Coronary artery (tissue), 2 donors: ENCODE measurements around the gene CDC42BPA.

Source experiments
- DNase-seq: peaks from one replicate; pipeline ENCODE4 v3.0.0-alpha.2; 2017; ENCODE audit warnings: low spot score
- H3K27ac ChIP-seq, 2 donors: fragments of 200-600 bp; sonication (generic); one replicate each; pipeline ENCODE4 v1.5.1; 2016 to 2019
- H3K4me3 ChIP-seq: fragments of 200-600 bp; sonication (generic); 2 replicates; pipeline ENCODE4 v1.5.1; 2016; ENCODE audit warnings: mild to moderate bottlenecking, moderate library complexity
- TF ChIP-seq, protein P1 (sequence below): fragments of 200-600 bp; sonication (generic); IDR thresholded peaks from one replicate; pipeline ENCODE4 v1.5.1; 2019; ENCODE audit warnings: antibody characterized with exemption

The CDC42BPA gene

GRCh38 chr1:226974544-226975258 lies 343.6 kb downstream of the CDC42BPA start:
- Histone ChIP-seq H3K27ac (peak overlapping the region; percentile 87 to 92), H3K4me3 (peak overlapping the region; percentile 52)
- TF ChIP-seq, protein P1, sequence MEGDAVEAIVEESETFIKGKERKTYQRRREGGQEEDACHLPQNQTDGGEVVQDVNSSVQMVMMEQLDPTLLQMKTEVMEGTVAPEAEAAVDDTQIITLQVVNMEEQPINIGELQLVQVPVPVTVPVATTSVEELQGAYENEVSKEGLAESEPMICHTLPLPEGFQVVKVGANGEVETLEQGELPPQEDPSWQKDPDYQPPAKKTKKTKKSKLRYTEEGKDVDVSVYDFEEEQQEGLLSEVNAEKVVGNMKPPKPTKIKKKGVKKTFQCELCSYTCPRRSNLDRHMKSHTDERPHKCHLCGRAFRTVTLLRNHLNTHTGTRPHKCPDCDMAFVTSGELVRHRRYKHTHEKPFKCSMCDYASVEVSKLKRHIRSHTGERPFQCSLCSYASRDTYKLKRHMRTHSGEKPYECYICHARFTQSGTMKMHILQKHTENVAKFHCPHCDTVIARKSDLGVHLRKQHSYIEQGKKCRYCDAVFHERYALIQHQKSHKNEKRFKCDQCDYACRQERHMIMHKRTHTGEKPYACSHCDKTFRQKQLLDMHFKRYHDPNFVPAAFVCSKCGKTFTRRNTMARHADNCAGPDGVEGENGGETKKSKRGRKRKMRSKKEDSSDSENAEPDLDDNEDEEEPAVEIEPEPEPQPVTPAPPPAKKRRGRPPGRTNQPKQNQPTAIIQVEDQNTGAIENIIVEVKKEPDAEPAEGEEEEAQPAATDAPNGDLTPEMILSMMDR = no peak
- DNase-seq = peak; percentile 91

- H3K4me3 ChIP-seq = peak overlapping the region; percentile 52
- peak; percentile 87 for DNase-seq
- TF ChIP-seq, protein P1 = no peak
Observed at GRCh38 chr1:226973898-226974543, 344.3 kb downstream of the CDC42BPA start.

GRCh38 chr1:226973371-226973897 lies 344.9 kb downstream of the CDC42BPA start:
- Histone ChIP-seq H3K4me3 (peak overlapping the region; percentile 52), H3K27ac (peak overlapping the region; percentile 87 to 92)
- TF ChIP-seq, protein P1 = no peak
- DNase-seq = peak; percentile 74

More at GRCh38 chr1:226973898-226974543, 344.3 kb downstream of the CDC42BPA start:
- peak overlapping the region; percentile 87 to 92 for H3K27ac ChIP-seq

DNA sequence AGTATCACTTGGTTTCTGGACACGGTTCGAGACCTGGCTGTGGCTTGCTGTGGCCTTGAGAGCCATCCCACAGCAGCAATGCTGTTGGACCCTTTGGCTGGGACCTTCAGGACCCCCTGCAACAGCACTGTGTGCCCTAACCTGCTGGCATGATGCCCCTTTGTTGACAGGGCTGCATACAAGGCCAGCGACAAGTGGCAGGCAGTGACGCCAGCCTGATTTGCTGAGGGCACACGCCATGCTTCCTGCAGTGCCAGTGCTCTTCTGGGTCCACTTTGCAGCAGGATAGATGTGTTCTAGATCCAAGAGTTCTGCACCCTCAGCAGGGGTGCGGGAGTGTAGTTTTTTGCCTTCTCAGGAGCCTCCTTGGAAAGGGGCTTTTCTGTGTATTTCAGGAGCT lies 345.4 kb downstream of the CDC42BPA start:
- Histone ChIP-seq H3K27ac (peak overlapping the region; percentile 87 to 92), H3K4me3 (no peak overlapping the region)
- DNase-seq = peak; percentile 66
- TF ChIP-seq, protein P1 = no peak

DNA sequence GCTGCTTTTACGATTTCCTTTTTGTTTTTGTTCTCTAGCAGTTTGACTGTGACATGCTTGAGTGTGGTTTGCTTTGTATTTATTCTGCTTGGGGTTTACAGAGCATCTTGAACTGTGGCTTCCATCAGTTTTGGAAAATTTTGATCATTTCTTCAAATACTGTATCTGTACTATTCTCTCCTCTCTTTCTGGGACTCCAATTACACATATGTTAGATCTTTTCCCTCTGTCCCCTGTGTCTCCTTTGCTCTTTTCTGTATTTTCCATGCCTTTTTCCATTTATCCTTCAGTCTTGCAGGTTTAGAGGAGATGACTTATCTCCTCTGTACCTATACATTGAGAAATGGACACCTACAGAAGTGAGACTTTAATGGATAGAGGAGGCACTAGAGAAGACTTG lies 346.5 kb downstream of the CDC42BPA start:
- DNase-seq = no peak
- H3K4me3 ChIP-seq = no peak overlapping the region
- TF ChIP-seq, protein P1 = no peak
- no peak overlapping the region for H3K27ac ChIP-seq

DNA sequence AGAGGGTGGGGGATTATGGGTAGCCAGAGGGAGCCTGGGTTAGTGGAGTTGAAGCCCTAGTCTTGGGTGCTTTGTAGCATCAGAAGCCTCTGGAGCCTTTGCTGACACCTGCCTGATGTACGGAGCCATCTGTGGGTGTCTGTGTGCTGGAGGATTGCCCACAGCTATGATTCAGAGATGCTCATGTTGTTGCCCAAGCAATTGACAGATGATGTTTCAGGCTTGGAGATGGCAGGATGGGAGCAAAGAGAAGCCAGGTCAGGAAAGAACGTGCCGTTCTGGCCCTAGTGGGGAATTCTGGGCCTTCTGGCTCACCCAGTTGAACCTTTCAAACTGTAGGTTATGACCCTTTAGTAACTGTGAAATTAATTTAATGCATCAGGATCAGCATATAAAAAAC lies 350.6 kb downstream of the CDC42BPA start:
- Histone ChIP-seq H3K27ac (no peak overlapping the region), H3K4me3 (no peak overlapping the region)
- TF ChIP-seq, protein P1 = no peak
- no peak for DNase-seq
